ENCODE results near the gene ZSWIM9.
"Not testable (repeated sequence)": the region's sequence is repeated elsewhere in the genome, so short reads cannot be mapped to it uniquely, and the experiment has no call there.

Gene ZSWIM9

GRCh38 chr19:48237057-48237456 is 66.6 kb downstream of the ZSWIM9 start:
- H3K4me3 ChIP-seq (ENCODE audit: low read depth, low read length) = no peak overlapping the region
- no peak for DNase-seq (ENCODE audit: low read depth)
- no peak for TF ChIP-seq CTCF (IDR thresholded peaks at IDR 0.05; ENCODE audit: low read depth, low read length, missing control alignments)

GRCh38 chr19:48239120-48239519 is 68.6 kb downstream of the ZSWIM9 start:
- no peak overlapping the region for H3K4me3 ChIP-seq (ENCODE audit: low read depth, low read length)
- no peak for TF ChIP-seq CTCF (IDR thresholded peaks at IDR 0.05; ENCODE audit: low read depth, low read length, missing control alignments)
- no peak for DNase-seq (ENCODE audit: low read depth)

GRCh38 chr19:48239582-48240141 is 69.2 kb downstream of the ZSWIM9 start:
- no peak for DNase-seq (ENCODE audit: low read depth)
- no peak for TF ChIP-seq CTCF (IDR thresholded peaks at IDR 0.05; ENCODE audit: low read depth, low read length, missing control alignments)
- H3K4me3 ChIP-seq (ENCODE audit: low read depth, low read length) = no peak overlapping the region

- not testable (repeated sequence) for H3K4me3 ChIP-seq (ENCODE audit: low read depth, low read length); DNase-seq (ENCODE audit: low read depth)
Measured at GRCh38 chr19:48241771-48242170, 71.3 kb downstream of the ZSWIM9 start.

- no peak for TF ChIP-seq CTCF (IDR thresholded peaks at IDR 0.05; ENCODE audit: low read depth, low read length, missing control alignments)
- no peak overlapping the region for H3K4me3 ChIP-seq (ENCODE audit: low read depth, low read length)
- no peak for DNase-seq (ENCODE audit: low read depth)
Measured at GRCh38 chr19:48244281-48244680, 73.8 kb downstream of the ZSWIM9 start.

GRCh38 chr19:48246101-48246500 is 75.6 kb downstream of the ZSWIM9 start:
- H3K4me3 ChIP-seq (ENCODE audit: low read depth, low read length) = no peak overlapping the region
- DNase-seq (ENCODE audit: low read depth) = no peak
- TF ChIP-seq CTCF (IDR thresholded peaks at IDR 0.05; ENCODE audit: low read depth, low read length, missing control alignments) = no peak

GRCh38 chr19:48247212-48247611 is 76.7 kb downstream of the ZSWIM9 start:
- TF ChIP-seq CTCF (IDR thresholded peaks at IDR 0.05; ENCODE audit: low read depth, low read length, missing control alignments) = no peak
- DNase-seq (ENCODE audit: low read depth) = no peak
- H3K4me3 ChIP-seq (ENCODE audit: low read depth, low read length) = no peak overlapping the region
